HEK293 (cell line): ENCODE data around the gene UTP3.

Experiments used
- FEZF1 ChIP-seq: fragments of 450-650 bp; formaldehyde crosslinking; IDR thresholded peaks from 2 replicates; pipeline ENCODE4 v1.5.1; 2016; ENCODE audit warnings: missing biosample characterization, missing genetic modification characterization
- KLF17 ChIP-seq: fragments of 450-650 bp; formaldehyde crosslinking; IDR thresholded peaks from 2 replicates; pipeline ENCODE4 v1.5.1; 2016; ENCODE audit warnings: missing biosample characterization, missing genetic modification characterization
- TCF7L2 ChIP-seq: IDR thresholded peaks from 2 replicates; pipeline ENCODE4 v1.6.1; 2011; ENCODE audit warnings: low read depth, mild to moderate bottlenecking, inconsistent platforms, low read length, moderate library complexity, borderline replicate concordance
- YY2 ChIP-seq: fragments of 450-650 bp; formaldehyde crosslinking; IDR thresholded peaks from 2 replicates; pipeline ENCODE4 v1.5.1; 2016; ENCODE audit warnings: missing biosample characterization, missing genetic modification characterization
- ZBTB17 ChIP-seq: fragments of 450-650 bp; formaldehyde crosslinking; IDR thresholded peaks from 2 replicates; pipeline ENCODE4 v1.5.1; 2016; ENCODE audit warnings: missing biosample characterization, missing genetic modification characterization
- ZBTB21 ChIP-seq: fragments of 450-650 bp; formaldehyde crosslinking; IDR thresholded peaks from 2 replicates; pipeline ENCODE4 v1.5.1; 2017; ENCODE audit warnings: missing biosample characterization, missing genetic modification characterization
- ZBTB6 ChIP-seq: fragments of 450-650 bp; formaldehyde crosslinking; IDR thresholded peaks from 2 replicates; pipeline ENCODE4 v1.5.1; 2017; ENCODE audit warnings: missing biosample characterization, missing genetic modification characterization
- ZBTB8A ChIP-seq: fragments of 450-650 bp; formaldehyde crosslinking; IDR thresholded peaks from 2 replicates; pipeline ENCODE4 v1.5.1; 2016; ENCODE audit warnings: missing biosample characterization, missing genetic modification characterization
- ZNF112 ChIP-seq: fragments of 450-650 bp; formaldehyde crosslinking; IDR thresholded peaks from 2 replicates; pipeline ENCODE4 v1.5.0; 2017; ENCODE audit warnings: missing biosample characterization, missing genetic modification characterization
- ZNF211 ChIP-seq: fragments of 450-650 bp; formaldehyde crosslinking; IDR thresholded peaks from 2 replicates; pipeline ENCODE4 v1.5.1; 2016; ENCODE audit warnings: low read depth, missing biosample characterization, missing genetic modification characterization
- ZNF26 ChIP-seq: fragments of 450-650 bp; formaldehyde crosslinking; IDR thresholded peaks from 2 replicates; pipeline ENCODE4 v1.5.1; 2016; ENCODE audit warnings: missing biosample characterization, missing genetic modification characterization
- ZNF274 ChIP-seq, 2 experiments: fragments of 200-500 bp in 1 of 2; fragments of 450-650 bp in 1 of 2; sonication (Bioruptor generic) in 1 of 2; formaldehyde crosslinking in 1 of 2; IDR thresholded peaks; 2 replicates each; pipeline versions ENCODE4 v1.5.1 to v1.6.1; 2014 to 2016; ENCODE audit warnings: borderline replicate concordance in 1 of 2, inconsistent platforms in 1 of 2, low read length in 1 of 2, missing biosample characterization in 1 of 2, missing genetic modification characterization in 1 of 2
- ZNF302 ChIP-seq: fragments of 450-650 bp; formaldehyde crosslinking; IDR thresholded peaks from 2 replicates; pipeline ENCODE4 v1.5.1; 2016; ENCODE audit warnings: missing biosample characterization, missing genetic modification characterization, low read depth
- ZNF324 ChIP-seq: fragments of 450-650 bp; formaldehyde crosslinking; IDR thresholded peaks from 2 replicates; pipeline ENCODE4 v1.5.1; 2016; ENCODE audit warnings: missing biosample characterization, missing genetic modification characterization
- ZNF449 ChIP-seq: fragments of 450-650 bp; formaldehyde crosslinking; IDR thresholded peaks from 2 replicates; pipeline ENCODE4 v1.5.1; 2017; ENCODE audit warnings: missing biosample characterization, mild to moderate bottlenecking, missing genetic modification characterization, moderate library complexity
- ZNF48 ChIP-seq: fragments of 450-650 bp; formaldehyde crosslinking; IDR thresholded peaks from 2 replicates; pipeline ENCODE4 v1.5.1; 2016; ENCODE audit warnings: missing biosample characterization, missing genetic modification characterization
- ZNF510 ChIP-seq: fragments of 450-650 bp; formaldehyde crosslinking; IDR thresholded peaks from 2 replicates; pipeline ENCODE4 v1.5.1; 2018; ENCODE audit warnings: mild to moderate bottlenecking, missing genetic modification characterization, missing biosample characterization; ENCODE audit not compliant: insufficient replicate concordance
- ZNF513 ChIP-seq: fragments of 450-650 bp; IDR thresholded peaks from 2 replicates; pipeline ENCODE4 v1.5.1; 2018; ENCODE audit warnings: missing biosample characterization, missing genetic modification characterization
- ZNF548 ChIP-seq: fragments of 450-650 bp; formaldehyde crosslinking; IDR thresholded peaks from 2 replicates; pipeline ENCODE4 v1.5.1; 2016; ENCODE audit warnings: missing biosample characterization, missing genetic modification characterization
- ZNF561 ChIP-seq: fragments of 450-650 bp; IDR thresholded peaks from 2 replicates; pipeline ENCODE4 v1.5.1; 2018; ENCODE audit warnings: missing biosample characterization, missing genetic modification characterization, borderline replicate concordance
- ZNF585B ChIP-seq: fragments of 450-650 bp; formaldehyde crosslinking; IDR thresholded peaks from 2 replicates; pipeline ENCODE4 v1.5.1; 2016; ENCODE audit warnings: missing biosample characterization, missing genetic modification characterization
- ZNF621 ChIP-seq: fragments of 450-650 bp; formaldehyde crosslinking; IDR thresholded peaks from 2 replicates; pipeline ENCODE4 v1.5.1; 2017; ENCODE audit warnings: missing biosample characterization, missing genetic modification characterization
- ZNF623 ChIP-seq: fragments of 450-650 bp; formaldehyde crosslinking; IDR thresholded peaks from 2 replicates; pipeline ENCODE4 v1.5.1; 2016; ENCODE audit warnings: missing biosample characterization, missing genetic modification characterization
- ZNF626 ChIP-seq: fragments of 450-650 bp; sonication (Bioruptor Pico); formaldehyde crosslinking; IDR thresholded peaks from 2 replicates; pipeline ENCODE4 v1.5.1; 2018; ENCODE audit warnings: missing biosample characterization, missing genetic modification characterization, inconsistent platforms
- ZNF670 ChIP-seq: fragments of 450-650 bp; formaldehyde crosslinking; IDR thresholded peaks from 2 replicates; pipeline ENCODE4 v1.5.1; 2016; ENCODE audit warnings: missing biosample characterization, missing genetic modification characterization, low read depth
- ZNF677 ChIP-seq: fragments of 450-650 bp; IDR thresholded peaks from 2 replicates; pipeline ENCODE4 v1.5.0; 2018; ENCODE audit warnings: missing biosample characterization, mild to moderate bottlenecking, missing genetic modification characterization, moderate library complexity
- ZNF701 ChIP-seq: fragments of 450-650 bp; formaldehyde crosslinking; IDR thresholded peaks from 2 replicates; pipeline ENCODE4 v1.5.1; 2016; ENCODE audit warnings: missing biosample characterization, missing genetic modification characterization
- ZNF707 ChIP-seq: fragments of 450-650 bp; formaldehyde crosslinking; IDR thresholded peaks from 2 replicates; pipeline ENCODE4 v1.5.1; 2016; ENCODE audit warnings: missing biosample characterization, missing genetic modification characterization
- ZNF792 ChIP-seq: fragments of 450-650 bp; formaldehyde crosslinking; IDR thresholded peaks from 2 replicates; pipeline ENCODE4 v1.5.1; 2016; ENCODE audit warnings: missing biosample characterization, missing genetic modification characterization
- ZNF837 ChIP-seq: fragments of 450-650 bp; formaldehyde crosslinking; IDR thresholded peaks from 2 replicates; pipeline ENCODE4 v1.5.1; 2016; ENCODE audit warnings: missing biosample characterization, missing genetic modification characterization
- ZSCAN5A ChIP-seq: fragments of 450-650 bp; formaldehyde crosslinking; IDR thresholded peaks from 2 replicates; pipeline ENCODE4 v1.5.1; 2016; ENCODE audit warnings: missing biosample characterization, missing genetic modification characterization

Gene UTP3

GRCh38 chr4:70705183-70706043 is 17.1 kb downstream of the UTP3 start (continued):
- TF ChIP-seq ZBTB6 (tag by site-specific recombination) (no peak), ZBTB21 (tag by site-specific recombination) (no peak), ZNF548 (tag by site-specific recombination) (no peak), ZNF211 (tag by site-specific recombination) (no peak), FEZF1 (tag by site-specific recombination) (no peak), ZNF324 (tag by site-specific recombination) (0 out of 2 replicates have a peak, but pooled peaks have one; percentile 23), YY2 (no peak), ZNF274 (IDR thresholded peaks at IDR 0.05; ENCODE audit: low read length) (no peak), ZNF274 (tag by site-specific recombination; IDR thresholded peaks at IDR 0.05; ENCODE audit: borderline replicate concordance) (no peak), ZNF670 (tag by site-specific recombination) (no peak), KLF17 (tag by site-specific recombination) (0 out of 2 replicates have a peak, but pooled peaks have one; percentile 53), ZBTB8A (peak; percentile 98), TCF7L2 (no peak), ZNF449 (no peak; the same call in 1 of the 2 replicates), ZNF302 (no peak), ZNF707 (tag by site-specific recombination) (no peak), ZNF561 (tag by site-specific recombination) (0 out of 2 replicates have a peak, but pooled peaks have one; percentile 36), ZNF585B (no peak), ZNF792 (no peak), ZNF513 (no peak), ZBTB17 (tag by site-specific recombination) (no peak), ZNF837 (no peak), ZNF701 (no peak), ZNF26 (tag by site-specific recombination) (no peak), ZNF510 (no peak), ZNF48 (tag by site-specific recombination) (no peak), ZNF112 (tag by site-specific recombination) (no peak), ZSCAN5A (tag by site-specific recombination) (0 out of 2 replicates have a peak, but pooled peaks have one; percentile 20), ZNF621 (tag by site-specific recombination) (no peak), ZNF623 (tag by site-specific recombination) (no peak), ZNF626 (tag by site-specific recombination) (no peak), ZNF677 (no peak)
